CD4-positive, alpha-beta T cell treated with Interleukin-6 at 100 ng/mL for 8 hours (primary cell): ENCODE data around the gene UBXN11.

ENCODE experiments used
- DNase-seq: peaks from one replicate; pipeline ENCODE4 v3.0.0-alpha.2; 2020; ENCODE audit warnings: mixed read lengths, low spot score

Gene UBXN11

DNA sequence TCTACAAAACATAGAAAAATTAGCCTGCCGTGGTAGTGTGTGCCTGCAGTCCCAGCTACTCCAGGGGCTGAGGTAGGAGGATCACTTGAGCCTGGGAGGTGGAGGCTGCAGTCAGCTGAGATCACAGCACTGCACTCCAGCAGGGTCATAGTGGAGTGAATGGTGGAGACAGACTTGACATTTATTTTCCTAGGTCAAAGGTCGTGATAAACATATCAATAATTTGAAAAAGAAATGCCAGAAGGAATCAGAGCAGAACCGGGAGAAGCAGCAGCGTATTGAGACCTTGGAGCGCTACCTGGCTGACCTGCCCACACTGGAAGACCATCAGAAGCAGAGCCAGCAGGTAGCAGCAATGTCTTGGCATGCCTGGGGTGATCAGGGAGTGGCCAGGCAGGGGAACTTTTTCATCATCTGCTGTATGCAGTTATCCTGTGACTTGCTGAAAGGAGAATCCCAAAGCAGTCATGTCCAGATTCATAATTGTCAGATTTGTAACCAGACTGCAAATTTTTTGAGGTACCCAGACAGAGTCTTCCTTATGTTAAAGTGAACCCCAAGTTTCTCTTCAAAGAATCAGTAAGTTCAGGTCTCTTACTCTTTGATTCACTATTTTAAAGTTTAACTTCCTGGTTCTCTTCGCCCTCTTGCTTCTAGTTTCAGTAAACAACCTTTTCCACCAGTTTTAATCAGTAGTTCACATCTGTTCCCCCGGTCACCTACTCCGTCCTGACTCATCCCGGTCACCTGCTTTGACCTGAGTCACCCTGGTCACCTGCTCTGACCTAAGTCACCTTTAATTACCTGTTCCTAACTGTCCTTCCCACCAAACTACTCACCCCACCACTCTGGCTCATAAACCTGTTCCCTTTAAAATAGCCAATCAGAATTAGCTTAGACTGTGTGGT, 37.9 kb downstream of the UBXN11 start:
- no peak for DNase-seq

DNA sequence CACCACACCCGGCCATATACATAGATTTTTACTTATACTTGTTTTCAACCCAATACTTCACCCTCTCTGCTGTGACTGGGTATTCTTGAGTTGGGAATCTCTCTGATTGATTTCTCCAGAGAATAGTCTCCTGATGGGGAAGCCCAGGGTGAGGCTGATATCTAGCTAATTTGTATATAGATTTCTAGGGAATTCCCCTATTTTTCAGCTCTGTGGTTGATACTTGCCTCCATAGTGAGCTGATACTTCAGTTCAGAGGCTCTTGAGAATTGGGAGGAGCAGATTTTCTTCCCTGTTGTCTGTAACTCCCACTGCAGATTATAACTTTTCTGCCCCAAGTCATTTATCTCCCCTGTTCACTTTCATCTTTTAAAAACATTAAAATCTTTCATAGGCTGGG, 41.0 kb downstream of the UBXN11 start:
- DNase-seq, result no peak

DNA sequence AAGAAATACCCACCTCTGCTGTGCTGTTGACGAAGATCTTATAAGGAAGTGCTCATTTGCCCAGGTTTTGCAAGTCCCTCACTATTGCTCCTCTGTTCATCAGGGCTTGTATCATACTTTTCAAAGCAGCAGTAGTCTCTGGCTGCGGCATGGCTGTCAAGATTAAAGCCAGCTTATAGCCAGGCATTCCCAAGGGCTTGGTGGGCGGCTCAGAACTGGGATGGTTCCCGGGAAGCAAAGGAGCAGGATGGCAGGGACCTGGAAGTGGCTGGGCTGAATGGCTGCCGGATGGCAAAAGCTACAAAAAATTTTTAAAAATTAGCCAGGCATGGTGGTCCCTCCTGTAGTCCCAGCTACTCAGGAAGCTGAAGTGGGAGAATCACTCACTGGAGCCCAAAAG, 43.2 kb downstream of the UBXN11 start:
- no peak for DNase-seq

DNA sequence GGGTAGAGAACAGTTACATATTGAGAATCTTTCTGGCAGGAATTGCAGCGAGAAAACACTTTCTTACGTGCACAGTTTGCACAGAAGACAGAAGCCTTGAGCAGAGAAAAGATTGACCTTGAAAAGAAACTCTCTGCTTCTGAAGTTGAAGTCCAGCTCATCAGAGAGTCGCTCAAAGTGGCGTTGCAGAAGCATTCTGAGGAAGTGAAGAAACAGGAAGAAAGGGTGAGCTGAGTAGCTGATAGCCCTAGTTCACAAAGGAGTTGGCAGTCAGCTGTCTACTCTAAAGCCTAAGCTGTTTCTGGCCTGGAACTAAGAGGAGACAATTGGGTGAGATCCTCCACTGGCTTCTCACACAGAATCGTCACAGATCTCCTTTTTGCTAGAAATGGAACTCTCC, 46.9 kb downstream of the UBXN11 start:
- no peak for DNase-seq

DNA sequence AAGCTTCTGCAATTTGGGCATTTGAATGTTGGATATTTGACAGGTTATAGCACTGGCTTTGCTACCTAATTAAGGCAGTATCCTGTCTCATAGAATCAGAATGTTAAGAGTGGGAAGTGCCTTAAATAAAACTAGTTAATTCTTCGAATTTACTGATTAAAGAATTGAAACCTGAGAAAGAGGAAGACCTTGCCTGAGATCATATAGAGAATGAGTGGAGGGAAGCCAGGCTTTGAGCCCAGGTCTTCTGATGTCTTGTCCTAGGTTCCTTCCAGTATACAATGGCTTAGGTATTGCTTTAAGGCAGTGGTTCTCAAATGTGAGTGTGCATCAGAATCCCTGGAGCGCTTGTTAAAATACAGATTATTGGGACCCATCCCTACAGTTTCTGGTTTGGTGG, 47.4 kb downstream of the UBXN11 start:
- DNase-seq, result no peak

DNA sequence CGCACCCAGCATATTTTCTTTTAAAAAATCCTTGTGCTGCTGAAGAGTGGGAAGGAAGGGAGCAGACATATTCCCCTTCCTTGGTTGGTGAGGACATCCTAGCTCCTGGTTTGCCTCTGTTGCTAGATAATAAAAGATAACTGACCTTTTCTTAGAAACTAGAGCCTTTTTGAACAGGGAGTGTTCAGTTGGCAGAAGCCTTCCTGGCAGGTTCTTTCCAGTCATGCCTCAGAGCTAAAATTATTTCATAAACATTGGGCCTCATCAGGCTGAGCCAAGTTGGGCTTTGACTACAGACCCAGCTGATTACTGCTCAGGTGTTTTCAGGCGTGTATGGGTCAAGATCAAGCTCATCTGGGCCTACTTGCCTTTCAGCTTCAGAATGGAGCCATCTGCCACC, 49.2 kb downstream of the UBXN11 start:
- no peak for DNase-seq

DNA sequence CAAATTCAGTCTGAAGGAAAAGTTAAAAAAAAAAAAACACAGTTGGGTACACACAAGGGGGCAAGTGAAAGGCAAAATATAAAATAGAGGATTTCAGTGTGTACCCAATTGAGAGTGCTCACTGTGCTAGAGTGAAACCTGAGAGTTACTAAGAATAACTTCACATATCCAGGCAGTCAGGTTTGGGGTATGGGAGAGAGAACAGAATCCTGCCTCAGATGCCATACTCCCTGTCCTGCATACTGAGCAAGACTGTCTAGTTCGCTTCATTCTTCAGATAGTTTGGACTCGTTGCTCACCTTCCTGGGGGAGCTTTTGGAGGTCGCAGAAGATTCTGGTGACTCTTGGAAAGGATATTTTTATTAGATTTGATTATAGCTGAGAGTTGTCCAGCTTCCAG, 52.0 kb downstream of the UBXN11 start:
- DNase-seq, result no peak

DNA sequence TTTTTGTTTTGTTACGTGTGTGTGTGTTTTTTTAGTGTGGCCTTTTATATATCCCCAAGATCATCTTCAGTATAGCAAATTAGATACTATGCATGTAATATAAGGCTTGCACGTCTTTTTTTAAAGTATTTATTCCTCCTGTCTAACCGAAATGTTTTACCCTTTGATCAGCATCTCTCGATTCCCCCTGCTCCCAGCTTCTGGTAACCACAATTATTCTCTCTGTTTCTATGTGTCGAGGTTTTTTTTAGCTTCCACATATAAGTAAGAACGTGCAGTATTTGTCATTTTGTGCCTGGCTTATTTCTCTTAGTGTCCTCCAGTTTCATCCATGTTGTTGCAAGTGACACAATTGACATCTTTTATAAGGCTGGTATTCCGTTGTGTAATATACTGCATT, 53.7 kb downstream of the UBXN11 start:
- no peak for DNase-seq

DNA sequence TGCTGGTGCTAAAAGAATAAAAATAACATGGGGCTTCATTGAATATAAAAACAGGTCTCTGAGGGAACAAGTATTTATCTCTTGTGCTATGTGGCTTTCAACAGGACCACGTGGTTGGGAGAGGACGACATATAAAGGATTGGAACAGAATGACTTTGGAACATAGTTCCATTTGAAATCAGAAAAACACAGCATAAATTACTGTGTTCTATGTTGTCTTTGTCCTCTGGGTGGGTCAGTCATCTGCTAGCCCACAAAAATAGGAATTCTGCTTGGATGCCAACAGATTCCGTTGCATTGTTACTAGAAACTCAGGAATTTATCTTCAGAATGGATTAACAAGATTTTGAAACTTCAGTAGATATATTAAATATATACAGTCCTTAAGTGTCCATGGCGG, 66.5 kb downstream of the UBXN11 start:
- DNase-seq, result no peak

DNA sequence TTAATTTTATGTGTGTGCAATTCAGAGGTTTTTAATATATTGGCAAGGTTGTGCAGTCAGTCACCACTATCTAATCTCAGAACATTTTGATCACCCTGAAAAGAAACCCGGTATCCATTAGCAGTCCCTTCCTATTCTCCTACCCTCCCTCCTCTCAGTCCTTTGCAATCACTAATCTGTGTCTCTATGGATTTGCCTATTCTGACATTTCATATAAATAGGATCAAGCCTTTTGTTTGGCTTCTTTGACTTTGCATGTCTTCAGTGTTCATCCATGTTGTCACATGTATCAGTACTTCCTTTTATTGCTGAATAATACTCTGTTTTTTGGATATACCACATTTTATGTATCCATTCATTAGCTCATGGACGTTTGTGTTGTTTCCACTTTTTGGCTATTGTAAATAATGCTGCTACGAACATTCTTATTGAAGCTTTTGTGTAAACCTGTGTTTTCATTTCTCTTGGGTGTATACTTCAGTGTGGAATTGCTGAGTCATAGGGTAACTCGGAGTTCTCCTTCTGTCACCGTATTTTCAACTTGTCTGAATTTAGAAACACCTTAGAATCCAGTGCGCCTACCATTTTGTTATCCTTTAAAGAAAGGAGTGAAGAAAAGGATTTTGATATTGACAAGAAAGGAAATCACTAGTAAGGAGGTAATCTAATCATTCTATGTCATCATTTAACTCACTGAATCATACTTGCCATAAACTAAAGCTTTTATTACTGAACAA, 69.0 kb downstream of the UBXN11 start:
- no peak for DNase-seq

DNA sequence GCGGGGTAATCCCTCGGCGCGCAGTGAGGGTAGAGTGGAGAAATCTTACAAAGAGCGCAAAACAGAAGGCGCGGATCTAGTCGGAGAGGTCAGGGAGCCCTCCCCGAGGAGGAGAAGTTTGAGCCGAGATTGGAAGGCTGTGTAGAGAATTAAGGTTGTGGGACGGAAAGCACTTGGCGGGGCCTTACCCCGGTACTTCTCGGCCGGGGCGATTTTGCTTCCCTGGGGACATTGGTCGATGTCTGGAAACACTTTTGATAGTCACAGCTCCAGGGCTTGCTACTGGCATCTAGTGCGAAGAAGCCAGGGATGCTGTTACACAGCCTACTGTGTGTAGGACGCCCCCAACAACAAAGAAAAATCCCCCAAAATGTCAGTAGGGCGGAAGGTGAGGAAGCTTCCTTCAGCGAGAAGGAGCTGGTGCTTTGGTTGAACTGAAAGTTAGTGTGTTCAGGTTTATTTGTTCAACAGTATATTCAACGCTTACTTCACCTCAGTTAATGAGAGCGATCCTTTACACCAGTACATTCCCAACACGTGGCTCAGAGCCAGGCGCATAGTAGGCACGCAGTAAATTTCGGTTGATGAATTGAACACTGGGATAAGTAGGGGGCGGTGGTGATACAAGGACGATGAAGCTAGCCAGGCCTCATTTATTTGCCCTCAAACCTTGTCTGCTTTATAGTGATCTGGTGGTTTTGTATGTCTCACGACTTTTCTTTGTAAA, 71.6 kb downstream of the UBXN11 start:
- peak; percentile 3 for DNase-seq

DNA sequence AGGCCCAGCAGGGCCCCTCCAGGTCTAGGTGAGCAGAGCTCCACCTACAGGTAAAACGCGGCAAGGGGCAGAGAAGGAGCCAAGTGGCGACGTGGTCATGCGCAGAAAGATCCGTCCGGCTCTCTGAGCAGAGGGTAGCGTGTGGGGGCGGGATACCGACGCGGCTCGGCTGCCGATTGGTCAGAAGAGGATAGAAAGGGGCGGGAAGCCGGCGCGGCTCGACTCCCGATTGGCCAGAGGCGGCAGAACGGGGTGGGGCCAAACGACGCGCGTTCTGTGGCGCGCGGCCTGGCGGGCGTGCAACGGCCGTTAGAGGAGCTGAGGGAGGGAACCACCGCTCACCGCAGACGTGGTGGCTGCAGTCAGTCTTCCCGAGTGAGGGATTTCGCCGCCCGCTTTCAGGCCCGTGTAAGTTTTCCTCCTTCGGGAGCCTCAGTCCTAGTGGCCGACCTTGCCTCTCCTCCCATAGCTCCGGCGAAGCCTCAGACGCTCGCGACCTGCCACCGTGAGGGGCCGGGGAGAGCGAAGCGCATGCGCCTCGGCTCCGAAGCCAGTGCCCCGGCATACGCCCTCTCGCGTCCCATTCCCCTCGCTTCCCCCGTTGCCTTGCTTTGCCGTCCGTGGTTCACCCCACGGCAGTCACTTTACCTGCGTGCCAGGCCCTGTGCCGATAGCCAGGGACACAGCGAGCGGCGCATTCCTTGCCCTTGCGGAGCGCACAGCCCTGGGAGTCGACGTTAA, 72.4 kb downstream of the UBXN11 start, which contains the start of gene CEP85:
TSS of gene CEP85 (plus strand) at position 298 of the 741 bp plus-strand sequence. CDS start 5,584 bp downstream, outside the sequence.
- peak; percentile 98 for DNase-seq
